NOMO-1 treated with DMSO at 0.1 percent for 48 hours (cell line): ENCODE results near the gene FBXL13.
A peak's percentile ranks its signal among the peaks of the same experiment; 100 is the strongest.
"Not testable (repeated sequence)": the region's sequence is repeated elsewhere in the genome, so short reads cannot be mapped to it uniquely, and the experiment has no call there.

Experiments used
- DNase-seq: peaks from one replicate; lab custom pipeline; 2025; ENCODE audit not compliant: unreplicated experiment; lab: John Stamatoyannopoulos, UW

The FBXL13 gene

GRCh38 chr7:103031024-103031423 is 43.6 kb downstream of the FBXL13 start:
- DNase-seq, result no peak

GRCh38 chr7:103025341-103025740 is 49.3 kb downstream of the FBXL13 start:
- DNase-seq, result peak; percentile 63

GRCh38 chr7:103023578-103023977 is 51.0 kb downstream of the FBXL13 start:
- DNase-seq, result not testable (repeated sequence)

GRCh38 chr7:103021490-103021889 is 53.1 kb downstream of the FBXL13 start:
- not testable (repeated sequence) for DNase-seq

- DNase-seq, result not testable (repeated sequence)
These were observed 53.7 kb downstream of the FBXL13 start for GRCh38 chr7:103020876-103021275.

GRCh38 chr7:103018295-103018694 is 56.3 kb downstream of the FBXL13 start:
- DNase-seq, result not testable (repeated sequence)

- DNase-seq, result no peak
These were observed 62.9 kb downstream of the FBXL13 start for GRCh38 chr7:103011650-103012049.

GRCh38 chr7:103010211-103010610 is 64.4 kb downstream of the FBXL13 start:
- DNase-seq, result no peak

GRCh38 chr7:103009466-103010185 is 65.0 kb downstream of the FBXL13 start:
- no peak for DNase-seq

GRCh38 chr7:103003004-103003403 is 71.6 kb downstream of the FBXL13 start:
- DNase-seq, result no peak

- DNase-seq, result no peak
These were observed 73.4 kb downstream of the FBXL13 start for GRCh38 chr7:103001210-103001609.

- no peak for DNase-seq
These were observed 77.6 kb downstream of the FBXL13 start for GRCh38 chr7:102996957-102997356.

- DNase-seq, result not testable (repeated sequence)
These were observed 79.0 kb downstream of the FBXL13 start for GRCh38 chr7:102995609-102996008.

- DNase-seq, result no peak
These were observed 80.0 kb downstream of the FBXL13 start for GRCh38 chr7:102994567-102994966.

GRCh38 chr7:102993718-102994029 is 80.9 kb downstream of the FBXL13 start:
- no peak for DNase-seq

GRCh38 chr7:102992938-102993717 is 81.5 kb downstream of the FBXL13 start:
- no peak for DNase-seq

GRCh38 chr7:102992509-102992937 is 82.1 kb downstream of the FBXL13 start:
- no peak for DNase-seq

- peak; percentile 32 for DNase-seq
These were observed 82.9 kb downstream of the FBXL13 start for GRCh38 chr7:102991540-102992214.

GRCh38 chr7:102991077-102991539 is 83.5 kb downstream of the FBXL13 start:
- DNase-seq, result peak; percentile 38

- no peak for DNase-seq
These were observed 84.0 kb downstream of the FBXL13 start for GRCh38 chr7:102990642-102991041.

- peak; percentile 45 for DNase-seq
These were observed 85.7 kb downstream of the FBXL13 start for GRCh38 chr7:102988631-102989560.
